Daoy (cell line): ENCODE data around the gene ASTN2. TPM values are rescaled to one million over a fixed set of nuclear protein-coding genes. Genes with fewer than 3 reads are reported as not detected.
"Not testable (repeated sequence)": the region's sequence is repeated elsewhere in the genome, so short reads cannot be mapped to it uniquely, and the experiment has no call there.

Experiments used
- DNase-seq: peaks from one replicate; pipeline ENCODE4 v3.0.0-alpha.2; 2015; ENCODE audit warnings: low read depth
- total RNA-seq: library from RNA; depleted of rRNA; stranded (reverse); fragments of >200 nt; shearing (Covaris generic); gene quantifications from 2 replicates; pipeline ENCODE4 v1.2.3, GENCODE V29; 2014

ASTN2 gene
- total RNA-seq, 1 experiment from 2014 or later: 5.7 TPM

- no peak for DNase-seq
Observed at GRCh38 chr9:116703634-116704033, 711.2 kb downstream of the ASTN2 start.

GRCh38 chr9:116701940-116702642, 712.8 kb downstream of the ASTN2 start:
- DNase-seq: no peak

DNA sequence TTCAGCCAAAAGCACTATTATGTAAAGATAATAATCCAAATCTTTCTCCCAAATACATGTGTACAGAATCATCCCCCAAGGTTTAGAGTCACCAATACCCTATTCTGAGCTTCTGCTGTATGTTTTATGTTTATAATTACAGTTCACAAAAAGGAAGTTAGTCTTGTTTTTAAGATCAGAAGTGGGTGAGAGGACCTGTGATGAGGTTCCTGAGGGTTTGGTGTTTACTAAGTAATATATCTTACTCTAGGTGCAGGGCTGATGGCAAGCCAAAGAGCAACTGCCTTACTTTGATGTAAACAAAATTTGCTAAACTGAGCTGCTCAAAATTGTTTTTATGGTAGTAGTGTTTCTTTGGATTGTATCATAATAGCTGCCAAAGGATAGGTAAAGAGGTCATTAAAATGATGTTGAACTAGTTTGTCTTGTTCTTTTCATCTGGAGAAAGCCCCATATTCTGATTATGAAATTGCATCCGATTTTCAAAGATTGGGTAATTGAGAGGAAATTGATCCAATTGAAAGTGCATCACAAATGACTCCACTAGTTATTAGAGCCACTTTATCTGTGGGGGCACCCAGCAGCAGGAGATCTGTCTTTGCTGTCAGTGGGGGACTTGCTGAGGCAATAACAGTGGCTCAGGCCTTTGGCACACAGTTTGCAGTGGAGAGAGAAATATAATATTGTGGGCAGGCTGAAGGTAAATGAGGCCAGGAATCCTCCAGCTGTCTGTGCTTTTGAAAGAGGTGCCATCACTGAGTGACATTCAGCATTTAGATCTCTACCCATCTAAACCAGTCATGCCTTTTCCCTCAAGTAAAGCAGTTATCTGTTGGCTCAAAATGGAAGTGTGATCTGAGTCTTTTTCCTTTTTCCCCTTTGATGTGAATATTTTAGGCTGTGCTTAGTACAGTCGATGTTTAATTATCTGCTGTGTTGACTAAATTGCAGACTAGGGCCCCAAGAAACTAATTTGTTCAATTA, 713.7 kb downstream of the ASTN2 start:
- no peak for DNase-seq

DNA sequence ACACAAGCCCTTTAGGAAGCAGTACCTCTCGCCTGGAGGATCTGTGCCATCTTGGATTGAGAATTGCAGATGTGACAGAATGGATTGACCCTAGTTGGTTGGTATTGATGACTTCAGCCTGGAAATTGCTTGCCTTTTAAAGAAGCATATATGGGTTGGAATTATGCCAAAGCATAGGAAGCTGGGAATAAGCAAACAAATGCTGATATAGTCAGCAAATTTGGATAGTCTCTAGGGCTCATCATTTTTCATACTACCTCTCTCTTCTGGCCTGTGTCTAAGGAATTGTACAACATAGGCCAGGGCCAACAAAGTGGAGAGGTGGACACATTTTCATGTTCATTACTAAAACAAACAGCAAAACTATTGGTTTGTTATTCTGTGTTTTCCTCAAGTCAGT, 714.6 kb downstream of the ASTN2 start:
- DNase-seq: no peak

DNA sequence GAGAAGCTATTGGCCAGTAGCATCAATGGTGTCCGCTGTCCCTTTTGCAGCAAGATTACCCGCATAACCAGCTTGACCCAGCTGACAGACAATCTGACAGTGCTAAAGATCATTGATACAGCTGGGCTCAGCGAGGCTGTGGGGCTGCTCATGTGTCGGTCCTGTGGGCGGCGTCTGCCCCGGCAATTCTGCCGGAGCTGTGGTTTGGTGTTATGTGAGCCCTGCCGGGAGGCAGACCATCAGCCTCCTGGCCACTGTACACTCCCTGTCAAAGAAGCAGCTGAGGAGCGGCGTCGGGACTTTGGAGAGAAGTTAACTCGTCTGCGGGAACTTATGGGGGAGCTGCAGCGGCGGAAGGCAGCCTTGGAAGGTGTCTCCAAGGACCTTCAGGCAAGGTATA, 717.0 kb downstream of the ASTN2 start:
- DNase-seq: no peak

- DNase-seq: no peak
Observed at GRCh38 chr9:116697362-116697761, 717.5 kb downstream of the ASTN2 start.

DNA sequence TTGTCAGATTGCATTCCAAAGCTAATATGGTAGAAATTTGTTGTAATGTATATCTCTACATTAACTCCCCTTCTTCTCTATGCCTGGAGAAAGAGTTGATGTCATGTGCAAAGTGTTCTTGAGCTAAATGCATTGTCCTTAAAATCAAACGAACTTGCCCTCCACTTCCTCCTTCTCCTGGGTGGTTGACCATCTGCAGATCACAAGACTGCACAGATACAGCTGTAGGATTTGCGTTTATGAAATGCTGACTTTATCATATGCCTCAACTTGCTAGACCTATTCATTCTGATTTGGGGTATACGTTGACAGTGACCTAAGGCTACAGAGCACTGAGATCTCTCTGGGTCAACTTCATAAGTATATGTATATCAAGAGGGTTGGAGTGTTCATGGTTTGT, 719.4 kb downstream of the ASTN2 start:
- DNase-seq: no peak

- DNase-seq: no peak
Observed at GRCh38 chr9:116694785-116695291, 720.0 kb downstream of the ASTN2 start.

GRCh38 chr9:116693233-116693731, 721.6 kb downstream of the ASTN2 start:
- no peak for DNase-seq

- DNase-seq: no peak
Observed at GRCh38 chr9:116692616-116693015, 722.2 kb downstream of the ASTN2 start.

GRCh38 chr9:116691607-116692006, 723.2 kb downstream of the ASTN2 start:
- no peak for DNase-seq

DNA sequence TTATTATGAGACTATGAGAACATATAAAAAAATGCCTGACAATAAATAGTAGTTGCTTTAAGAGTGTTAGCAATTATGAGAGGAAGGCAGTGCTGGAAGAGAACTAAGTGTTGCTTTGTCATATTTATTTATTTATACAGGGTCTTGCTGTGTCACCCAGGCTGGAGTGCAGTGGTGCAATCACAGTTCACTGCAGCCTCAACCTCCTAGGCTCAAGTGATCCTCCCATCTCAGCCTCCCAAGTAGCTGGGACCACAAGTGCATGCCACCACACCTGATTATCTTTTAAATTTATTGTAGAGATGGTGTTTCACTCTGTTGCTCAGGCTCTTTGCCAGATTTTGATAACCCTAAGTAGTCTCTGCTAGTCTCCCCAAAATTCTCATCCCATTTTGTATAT, 724.1 kb downstream of the ASTN2 start:
- DNase-seq: not testable (repeated sequence)

DNA sequence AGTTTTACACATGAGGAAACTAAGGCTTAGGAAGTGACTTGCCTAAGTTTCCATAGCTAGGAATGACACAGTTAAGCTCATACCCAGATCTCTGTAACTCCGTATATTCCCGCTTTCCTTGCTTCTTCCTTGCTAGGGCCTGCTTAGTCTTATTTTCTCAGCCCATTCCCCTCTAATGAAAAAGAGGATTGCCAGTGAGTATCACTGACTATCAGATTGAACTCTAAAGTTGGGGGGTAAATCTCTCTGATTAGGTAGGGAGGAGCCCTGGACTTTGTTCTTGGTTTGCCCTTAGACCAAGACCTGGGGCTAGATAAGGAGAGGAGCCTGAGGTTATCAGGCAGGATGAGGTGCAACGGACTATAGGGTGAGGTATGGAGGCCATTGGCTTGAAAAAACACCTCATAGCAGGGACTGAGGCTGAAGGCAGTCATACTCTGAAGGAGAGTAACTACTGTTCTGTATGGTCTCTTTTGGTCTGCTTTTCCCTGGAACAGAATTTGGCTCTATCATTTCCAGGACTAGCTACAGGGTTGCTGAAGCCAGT, 725.3 kb downstream of the ASTN2 start:
- DNase-seq: no peak

DNA sequence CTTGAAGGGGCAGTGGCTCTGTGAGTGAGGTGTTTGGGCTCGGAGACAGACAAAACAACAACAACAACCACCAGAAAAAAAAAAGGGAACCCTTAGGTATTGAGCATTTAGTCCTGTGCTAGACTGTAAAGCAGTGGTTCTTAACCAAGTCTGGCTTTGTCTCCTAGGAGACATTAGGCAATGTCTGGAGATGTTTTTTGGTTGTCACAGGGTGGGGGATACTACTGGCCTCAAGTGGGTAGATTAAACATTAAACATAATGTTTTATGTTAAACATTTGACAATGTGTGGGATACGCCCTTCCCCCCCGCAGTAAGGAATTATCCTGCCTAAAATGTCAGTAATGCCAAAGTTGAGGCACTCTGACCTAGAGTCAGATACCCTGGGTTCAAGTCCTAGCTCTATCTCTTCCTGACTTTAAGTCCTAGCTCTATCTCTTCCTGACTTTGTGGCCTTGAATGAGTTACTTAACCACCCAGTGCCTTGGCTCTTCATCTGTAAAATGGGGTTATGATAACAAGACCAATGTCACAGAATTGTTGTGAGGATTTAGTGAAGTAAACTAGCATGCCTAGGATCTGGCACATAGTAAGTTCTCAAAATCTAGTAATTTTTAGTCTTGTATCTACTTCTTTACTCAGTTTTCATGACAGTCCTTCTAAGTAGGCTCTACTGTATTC, 725.9 kb downstream of the ASTN2 start:
- no peak for DNase-seq

- DNase-seq: no peak
Observed at GRCh38 chr9:116687754-116688135, 727.1 kb downstream of the ASTN2 start.

DNA sequence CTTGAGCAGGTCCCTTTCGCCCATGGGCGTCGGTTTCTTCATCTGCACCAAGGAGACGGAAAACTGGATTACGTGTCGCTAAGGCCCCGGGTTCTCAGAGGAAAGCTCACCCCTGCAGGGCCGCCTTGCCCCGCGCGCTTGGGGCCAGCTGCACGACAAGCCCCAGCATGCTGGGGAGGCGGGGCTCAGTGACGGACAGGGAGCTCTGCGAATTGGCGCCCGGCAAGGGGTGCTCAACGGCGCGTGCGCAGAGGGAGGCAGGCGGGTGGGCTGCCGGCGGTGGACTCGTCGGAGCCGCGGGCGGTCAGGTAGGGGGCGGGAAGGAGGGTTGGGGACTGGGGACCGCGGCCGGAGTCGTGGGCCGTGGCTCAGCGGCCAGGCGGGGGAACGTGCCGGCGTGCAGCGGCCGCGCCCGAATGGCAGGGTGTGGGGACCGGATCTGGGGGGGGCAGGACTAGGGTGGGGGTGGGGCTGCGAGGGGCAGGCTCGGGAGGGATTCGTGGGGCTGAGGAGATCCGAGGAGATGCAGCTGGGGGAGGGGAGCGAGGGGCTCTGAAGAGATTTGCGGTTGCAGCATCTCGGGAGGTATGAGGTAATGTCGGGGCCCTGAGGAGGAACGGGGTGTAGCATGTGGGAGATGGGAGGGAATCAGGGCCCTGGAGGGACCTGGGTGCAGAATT, 727.6 kb downstream of the ASTN2 start, which contains the start of gene TRIM32:
TRIM32 (plus strand) TSS at position 232 of the 680 bp plus-strand sequence. CDS start 10,438 bp downstream, outside the sequence.
- peak; percentile 96 for DNase-seq

DNA sequence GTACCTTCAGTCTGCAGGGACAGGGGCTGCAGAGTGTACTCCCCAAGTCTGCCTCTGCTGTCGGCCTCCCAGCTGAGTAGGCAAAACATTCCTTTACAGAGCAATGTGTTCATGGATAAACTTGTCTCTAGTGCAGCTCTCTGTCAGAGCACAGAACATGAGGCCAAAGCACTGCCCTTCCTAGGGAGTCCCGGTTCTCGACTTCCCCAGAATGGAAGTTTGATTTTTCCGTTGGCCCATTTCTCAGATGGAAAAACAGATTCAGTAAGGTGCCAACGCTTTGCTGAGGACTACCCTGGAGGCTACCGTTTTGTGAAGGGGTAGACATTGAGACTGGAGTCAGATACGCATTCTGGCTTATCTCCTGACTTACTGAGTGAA, 728.2 kb downstream of the ASTN2 start:
- peak; percentile 23 for DNase-seq

DNA sequence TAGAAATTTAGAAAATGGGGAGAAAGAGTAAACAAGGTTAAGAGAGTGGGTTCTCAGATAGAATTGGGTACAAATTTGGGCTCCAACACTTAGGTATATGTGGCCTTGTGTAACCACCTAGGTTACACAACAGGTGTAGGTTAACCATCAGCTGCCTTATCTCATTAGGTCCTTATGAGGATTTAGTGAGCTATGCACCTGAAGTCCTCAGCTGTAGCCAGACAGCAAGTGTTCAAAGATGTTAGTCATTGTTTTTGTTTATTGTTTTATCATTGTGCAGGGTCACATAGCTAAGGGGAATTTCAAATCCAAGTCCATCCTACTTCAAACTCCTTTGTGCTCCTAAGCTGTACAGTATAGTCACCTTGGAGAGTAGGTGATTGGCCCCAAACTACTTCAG, 728.7 kb downstream of the ASTN2 start:
- no peak for DNase-seq

GRCh38 chr9:116685166-116685565, 729.7 kb downstream of the ASTN2 start:
- no peak for DNase-seq

GRCh38 chr9:116683535-116683934, 731.3 kb downstream of the ASTN2 start:
- DNase-seq: no peak
